Endothelial cell of umbilical vein (primary cell): ENCODE measurements around the gene ISM2. TPM values are rescaled to one million over a fixed set of nuclear protein-coding genes. Genes with fewer than 3 reads are reported as not detected.

Experiments
- BruUV-seq: library from RNA; stranded (reverse); fragments of 400-500 nt; replicated peaks from 2 replicates; lab custom pipeline; 2021; lab: Mats Ljungman, UMichigan
- CTCF ChIA-PET: fragments of 300-600, 350-600 bp; sonication (Branson Sonifier 250); formaldehyde crosslinking; loops from one replicate; lab custom pipeline; 2021; ENCODE audit warnings: antibody characterized with exemption, inconsistent platforms; lab: Charles Lee
- POLR2A ChIA-PET: fragments of 300-600, 350-600 bp; sonication (Branson Sonifier 250); formaldehyde crosslinking; loops from one replicate; lab custom pipeline; 2021; ENCODE audit warnings: antibody characterized with exemption, inconsistent platforms; lab: Charles Lee
- DNase-seq: peaks from one replicate; pipeline ENCODE4 v3.0.0-alpha.2; 2011; ENCODE audit warnings: low read depth, low spot score
- FAIRE-seq: peaks from 2 replicates; lab custom pipeline; 2011; peaks lifted over from hg19 to GRCh38; lab: Jason Lieb, UNC
- H2AFZ ChIP-seq: 2 replicates; pipeline ENCODE4 v1.6.0; 2012; ENCODE audit warnings: low read depth, low read length, control low read depth, inconsistent platforms
- H3K27ac ChIP-seq: 2 replicates; pipeline ENCODE4 v1.5.1; 2011; ENCODE audit warnings: low read depth, mild to moderate bottlenecking, control low read depth, low read length, moderate library complexity; ENCODE audit not compliant: insufficient read depth
- H3K27me3 ChIP-seq, 2 experiments: 2 replicates each; pipeline versions ENCODE4 v1.6.0 to v1.6.1; 2011; ENCODE audit warnings: low read length in 2 of 2, mixed read lengths in 1 of 2; ENCODE audit not compliant: control insufficient read depth in 2 of 2, insufficient read depth in 2 of 2
- H3K36me3 ChIP-seq, 2 experiments: 2 replicates in 1 of 2; 3 replicates in 1 of 2; pipeline ENCODE4 v1.5.1; 2011; ENCODE audit warnings: low read length in 2 of 2, mild to moderate bottlenecking in 1 of 2, moderate library complexity in 1 of 2; ENCODE audit not compliant: control insufficient read depth in 2 of 2, insufficient read depth in 2 of 2; ENCODE audit errors: extremely low read depth in 1 of 2
- H3K4me1 ChIP-seq: 3 replicates; pipeline ENCODE4 v1.5.1; 2011; ENCODE audit warnings: mild to moderate bottlenecking, low read length; ENCODE audit not compliant: control insufficient read depth, insufficient read depth; ENCODE audit errors: extremely low read depth
- H3K4me2 ChIP-seq: 2 replicates; pipeline ENCODE4 v1.6.1; 2011; ENCODE audit warnings: low read length, control low read depth, mixed read lengths; ENCODE audit not compliant: insufficient read depth
- H3K4me3 ChIP-seq, 3 experiments: fragments of 200-600 bp in 1 of 3; sonication (generic), shearing (Covaris generic) in 1 of 3; replicated peaks in 1 of 3; 2 replicates each; pipeline ENCODE4 v1.5.1; 2011 to 2016; ENCODE audit warnings: control low read depth in 3 of 3, low read length in 3 of 3, mild to moderate bottlenecking in 2 of 3, inconsistent platforms in 1 of 3, low read depth in 1 of 3, moderate library complexity in 1 of 3; ENCODE audit not compliant: insufficient read depth in 1 of 3
- H3K79me2 ChIP-seq: 2 replicates; pipeline ENCODE4 v1.6.0; 2012; ENCODE audit warnings: low read length, inconsistent platforms; ENCODE audit not compliant: control insufficient read depth, insufficient read depth
- H3K9ac ChIP-seq: replicated peaks from 2 replicates; pipeline ENCODE3; 2011; ENCODE audit warnings: low read length, control low read depth; ENCODE audit not compliant: insufficient read depth; ENCODE audit errors: extremely low read depth
- H3K9me1 ChIP-seq: replicated peaks from 3 replicates; pipeline ENCODE4 v1.6.0; 2011; ENCODE audit warnings: mild to moderate bottlenecking, low read length; ENCODE audit not compliant: control insufficient read depth, insufficient read depth; ENCODE audit errors: extremely low read depth
- H3K9me3 ChIP-seq: replicated peaks from 2 replicates; pipeline ENCODE4 v1.5.1; 2012; ENCODE audit warnings: low read length, inconsistent platforms; ENCODE audit not compliant: control insufficient read depth, insufficient read depth
- H4K20me1 ChIP-seq: replicated peaks from 2 replicates; pipeline ENCODE3; 2011; ENCODE audit warnings: mild to moderate bottlenecking, low read length; ENCODE audit not compliant: control insufficient read depth, insufficient read depth; ENCODE audit errors: extremely low read depth
- CTCF ChIP-seq, 2 donors: IDR thresholded peaks; 1 replicate in 1 of 2; 2 replicates in 1 of 2; pipeline ENCODE4 v1.5.1; 2011; ENCODE audit warnings: low read length in 2 of 2, mild to moderate bottlenecking in 2 of 2, moderate library complexity in 2 of 2, control low read depth in 1 of 2, inconsistent platforms in 1 of 2, low read depth in 1 of 2; ENCODE audit not compliant: insufficient read depth in 1 of 2; ENCODE audit errors: extremely low read depth in 1 of 2
- EZH2 ChIP-seq: IDR thresholded peaks from 2 replicates; pipeline ENCODE4 v1.6.1; 2012; ENCODE audit warnings: borderline replicate concordance, low read depth, mild to moderate bottlenecking, moderate library complexity, low read length, inconsistent platforms; ENCODE audit not compliant: severe bottlenecking
- FOS ChIP-seq: IDR thresholded peaks from 2 replicates; pipeline ENCODE4 v1.6.1; 2011; ENCODE audit warnings: mild to moderate bottlenecking, low read length, moderate library complexity, borderline replicate concordance; ENCODE audit not compliant: insufficient read depth
- GATA2 ChIP-seq: IDR thresholded peaks from 2 replicates; pipeline ENCODE4 v1.7.0; 2011; ENCODE audit warnings: low read depth, mild to moderate bottlenecking, moderate library complexity, mixed read lengths, low read length; ENCODE audit not compliant: insufficient read length, insufficient read depth
- JUN ChIP-seq: IDR thresholded peaks from 2 replicates; pipeline ENCODE4 v1.6.1; 2011; ENCODE audit warnings: borderline replicate concordance, low read depth; ENCODE audit not compliant: insufficient read length, insufficient read depth
- MAX ChIP-seq: IDR thresholded peaks from 2 replicates; pipeline ENCODE4 v1.6.1; 2011; ENCODE audit not compliant: insufficient read depth, insufficient read length
- MYC ChIP-seq: IDR thresholded peaks from one replicate; pipeline ENCODE4 v1.6.1; 2011; ENCODE audit warnings: mild to moderate bottlenecking, low read depth, low read length
- POLR2A ChIP-seq: IDR thresholded peaks from 2 replicates; pipeline ENCODE4 v1.6.1; 2012; ENCODE audit warnings: low read depth, mild to moderate bottlenecking, control low read depth, low read length
- POLR2AphosphoS5 ChIP-seq: IDR thresholded peaks from 2 replicates; pipeline ENCODE4 v1.6.1; 2012; ENCODE audit warnings: low read depth, mild to moderate bottlenecking, control low read depth, low read length, moderate library complexity; ENCODE audit not compliant: insufficient read depth
- dilution Hi-C: fragments of 300-500 bp; cut with MboI; formaldehyde crosslinking; loops from one replicate; pipeline ENCODE4 v1.15.0; 2019; ENCODE audit warnings: low sequenced_read_pairs; ENCODE audit not compliant: extremely low pct_ligation_motif_present
- intact Hi-C: fragments of 100-400 bp; cut with micrococcal nuclease; formaldehyde crosslinking; loops from one replicate; pipeline ENCODE4 v1.10.0; 2022
- polyA plus RNA-seq, 4 experiments: library from polyadenylated mRNA; depleted of rRNA in 3 of 4; stranded (reverse) in 3 of 4; unstranded in 1 of 4; fragments of >200 nt; gene quantifications; 2 replicates each; pipeline versions ENCODE4 v1.2.1 to v1.2.3, GENCODE V29; 2011 to 2012; ENCODE audit warnings: missing spikeins in 1 of 4
- total RNA-seq: library from RNA; stranded (reverse); gene quantifications from 2 replicates; pipeline ENCODE4 v1.2.3, GENCODE V29; 2021

Gene ISM2
- total and polyA plus RNA-seq, 2 donors (not counting 3 experiments of a cell fraction or from before 2014, with no cell fraction given): not detected

- TF ChIP-seq FOS: no peak
- TF ChIP-seq JUN: no peak
- no peak for TF ChIP-seq POLR2A
- no peak for TF ChIP-seq GATA2
- no peak for TF ChIP-seq MYC
- TF ChIP-seq POLR2AphosphoS5: no peak
- no peak for TF ChIP-seq CTCF (IDR thresholded peaks at IDR 0.05; ENCODE audit: extremely low read depth in 1 of 2, insufficient read depth in 1 of 2, low read depth in 1 of 2, low read length in 2 of 2)
- no peak for TF ChIP-seq EZH2
- TF ChIP-seq MAX: no peak
- ChIA-PET POLR2A (no interaction called here), CTCF (no interaction called here)
- no peak overlapping the region for H3K4me3 ChIP-seq
- no peaks in the 10 kb centered on the region for H4K20me1 ChIP-seq
- no peaks in the 10 kb centered on the region for H3K9me1 ChIP-seq
- intact Hi-C loops (no loop called here), dilution Hi-C loops (no loop called here)
- no peaks in the 10 kb centered on the region for H3K9me3 ChIP-seq
- no peak overlapping the region for H3K9ac ChIP-seq
- no peak overlapping the region for H3K4me2 ChIP-seq
- H3K27ac ChIP-seq: no peak overlapping the region
- no TSS peak for BruUV-seq
- no peak overlapping the region for H2AFZ ChIP-seq
- peaks cover 0 to 2% of the 10 kb centered on the region in 2 experiments for H3K27me3 ChIP-seq
- H3K4me1 ChIP-seq: no peaks in the 10 kb centered on the region
- DNase-seq (no peak), FAIRE-seq (no peak)
- no peaks in the 10 kb centered on the region for H3K79me2 ChIP-seq
- H3K36me3 ChIP-seq: no peaks in the 10 kb centered on the region
Measured at GRCh38 chr14:77482422-77482821, 16.2 kb downstream of the ISM2 start.
